CD4-positive, alpha-beta T cell (primary cell): ENCODE data around the gene ZNF12. TPM values are rescaled to one million over a fixed set of nuclear protein-coding genes. Genes with fewer than 3 reads are reported as not detected.
"Not testable (repeated sequence)": the region's sequence is repeated elsewhere in the genome, so short reads cannot be mapped to it uniquely, and the experiment has no call there.

Experiments used
- ATAC-seq: fragments of 200-7000 bp; cut with Tn5 transposase; one replicate; pipeline ENCODE4 v1.10.0; 2022; ENCODE audit warnings: mild to moderate bottlenecking; ENCODE audit not compliant: poor library complexity
- CTCF ChIA-PET: fragments of 350-600 bp; sonication (Branson Sonifier 250); formaldehyde crosslinking; loops from one replicate; lab custom pipeline; 2021; ENCODE audit warnings: antibody characterized with exemption, inconsistent platforms; lab: Charles Lee
- POLR2A ChIA-PET: fragments of 350-600 bp; sonication (Branson Sonifier 250); formaldehyde crosslinking; loops from one replicate; lab custom pipeline; 2021; ENCODE audit warnings: antibody characterized with exemption, inconsistent platforms; lab: Charles Lee
- DNase-seq, 14 experiments: peaks; one replicate each; pipeline ENCODE4 v3.0.0-alpha.2; 2013 to 2020; ENCODE audit warnings: mixed read lengths in 2 of 14
- H3K27ac ChIP-seq, 2 donors: one replicate each; pipeline versions ENCODE4 v1.5.1 to v1.7.0; 2013; ENCODE audit warnings: low read length in 2 of 2, low read depth in 1 of 2, mild to moderate bottlenecking in 1 of 2
- H3K27me3 ChIP-seq, 2 experiments: 1 replicate in 1 of 2; 2 replicates in 1 of 2; pipeline versions ENCODE4 v1.6.1 to v1.7.0; 2013; ENCODE audit warnings: low read length in 2 of 2, control low read depth in 1 of 2, mild to moderate bottlenecking in 1 of 2, moderate library complexity in 1 of 2; ENCODE audit not compliant: insufficient read depth in 2 of 2, control insufficient read depth in 1 of 2
- H3K36me3 ChIP-seq: one replicate; pipeline ENCODE4 v1.6.1; 2013; ENCODE audit warnings: low read length, control low read depth; ENCODE audit not compliant: insufficient read depth
- H3K4me1 ChIP-seq: one replicate; pipeline ENCODE4 v1.6.1; 2013; ENCODE audit warnings: low read length, control low read depth; ENCODE audit not compliant: insufficient read depth
- H3K4me3 ChIP-seq: one replicate; pipeline ENCODE4 v1.5.1; 2013; ENCODE audit warnings: mild to moderate bottlenecking, low read length, moderate library complexity
- H3K9me3 ChIP-seq, 2 experiments: 1 replicate in 1 of 2; 2 replicates in 1 of 2; pipeline versions ENCODE4 v1.6.1 to v1.7.0; 2013; ENCODE audit warnings: low read length in 2 of 2, mild to moderate bottlenecking in 2 of 2, control low read depth in 1 of 2, moderate library complexity in 1 of 2; ENCODE audit not compliant: control insufficient read depth in 1 of 2, insufficient read depth in 1 of 2
- H3K27ac Mint-ChIP-seq: one replicate; pipeline ENCODE4 v1.8.0; 2020; ENCODE audit warnings: mixed read lengths
- H3K27me3 Mint-ChIP-seq: one replicate; pipeline ENCODE4 v1.8.0; 2021; ENCODE audit warnings: mixed read lengths
- H3K36me3 Mint-ChIP-seq: one replicate; pipeline ENCODE4 v1.8.0; 2021; ENCODE audit warnings: low read depth, mixed read lengths
- H3K4me1 Mint-ChIP-seq: one replicate; pipeline ENCODE4 v1.8.0; 2021; ENCODE audit warnings: low read depth, mixed read lengths
- H3K4me3 Mint-ChIP-seq: one replicate; pipeline ENCODE4 v1.8.0; 2020; ENCODE audit warnings: mild to moderate bottlenecking, mixed read lengths
- H3K9me3 Mint-ChIP-seq: one replicate; pipeline ENCODE4 v1.8.0; 2020; ENCODE audit warnings: mixed read lengths
- intact Hi-C, 2 experiments: fragments of 100-400 bp; cut with DNase I in 1 of 2; cut with micrococcal nuclease in 1 of 2; formaldehyde crosslinking; loops; one replicate each; pipeline versions ENCODE4 v1.15.1 to v1.9.0; 2023 to 2025; cut with DNase I, micrococcal nuclease
- total RNA-seq, 174 experiments: library from RNA in 2 of 174; stranded (reverse) in 2 of 174; gene quantifications; one replicate each; pipeline ENCODE4 v1.2.3 and lab custom pipeline; 2021 to 2026
- TF ChIP-seq, protein P1 (sequence below): fragments of 200-600 bp; IDR thresholded peaks from one replicate; pipeline ENCODE4 v1.8.0; 2022; ENCODE audit warnings: antibody characterized with exemption, mild to moderate bottlenecking

The ZNF12 gene
- total RNA-seq, 2 experiments from 2014 or later, result 22.1 to 22.5 TPM

- POLR2A ChIA-PET, result interaction anchor here (0.6 kb wide), 1 partner anchor 24 kb away, joined by 4 read pairs; no protein-coding TSS in a partner anchor
- peaks cover 22% of the 10 kb centered on the region for H3K4me1 ChIP-seq
- Mint-ChIP-seq H3K27me3 (no peaks in the 10 kb centered on the region), H3K4me1 (peaks cover 21% of the 10 kb centered on the region), H3K9me3 (no peaks in the 10 kb centered on the region), H3K27ac (no peak overlapping the region), H3K4me3 (peak overlapping the region; percentile 62), H3K36me3 (peaks cover 26% of the 10 kb centered on the region)
- H3K9me3 ChIP-seq, result no peaks in the 10 kb centered on the region
- no peak overlapping the region for H3K27ac ChIP-seq
- H3K4me3 ChIP-seq, result no peak overlapping the region
- DNase-seq (no peak), ATAC-seq (no peak)
- intact Hi-C loops, result loop anchor here in 1 of 2 experiments (1.0 to 5.0 kb wide), 2 partner anchors 22 to 105 kb away; no protein-coding TSS in a partner anchor
- CTCF ChIA-PET, result no interaction called here
- TF ChIP-seq, protein P1, sequence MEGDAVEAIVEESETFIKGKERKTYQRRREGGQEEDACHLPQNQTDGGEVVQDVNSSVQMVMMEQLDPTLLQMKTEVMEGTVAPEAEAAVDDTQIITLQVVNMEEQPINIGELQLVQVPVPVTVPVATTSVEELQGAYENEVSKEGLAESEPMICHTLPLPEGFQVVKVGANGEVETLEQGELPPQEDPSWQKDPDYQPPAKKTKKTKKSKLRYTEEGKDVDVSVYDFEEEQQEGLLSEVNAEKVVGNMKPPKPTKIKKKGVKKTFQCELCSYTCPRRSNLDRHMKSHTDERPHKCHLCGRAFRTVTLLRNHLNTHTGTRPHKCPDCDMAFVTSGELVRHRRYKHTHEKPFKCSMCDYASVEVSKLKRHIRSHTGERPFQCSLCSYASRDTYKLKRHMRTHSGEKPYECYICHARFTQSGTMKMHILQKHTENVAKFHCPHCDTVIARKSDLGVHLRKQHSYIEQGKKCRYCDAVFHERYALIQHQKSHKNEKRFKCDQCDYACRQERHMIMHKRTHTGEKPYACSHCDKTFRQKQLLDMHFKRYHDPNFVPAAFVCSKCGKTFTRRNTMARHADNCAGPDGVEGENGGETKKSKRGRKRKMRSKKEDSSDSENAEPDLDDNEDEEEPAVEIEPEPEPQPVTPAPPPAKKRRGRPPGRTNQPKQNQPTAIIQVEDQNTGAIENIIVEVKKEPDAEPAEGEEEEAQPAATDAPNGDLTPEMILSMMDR, result no peak
- H3K36me3 ChIP-seq, result peaks cover 5% of the 10 kb centered on the region
- H3K27me3 ChIP-seq, result no peaks in the 10 kb centered on the region
These were observed 20.9 kb upstream of the ZNF12 start for GRCh38 chr7:6727663-6728062.

- H3K27ac ChIP-seq, H3K27me3 ChIP-seq, ATAC-seq, CTCF ChIA-PET, H3K9me3 ChIP-seq, H3K36me3 ChIP-seq, H3K27me3 Mint-ChIP-seq, H3K9me3 Mint-ChIP-seq, H3K27ac Mint-ChIP-seq, DNase-seq, H3K4me3 ChIP-seq, POLR2A ChIA-PET: not testable (repeated sequence)
- peaks cover 19% of the 10 kb centered on the region for H3K4me1 Mint-ChIP-seq
- peaks cover 20% of the 10 kb centered on the region for H3K4me1 ChIP-seq
- intact Hi-C loops, result loop anchor here in 1 of 2 experiments (5.0 kb wide), 1 partner anchor 106 kb away; no protein-coding TSS in a partner anchor
- H3K4me3 Mint-ChIP-seq, result peak overlapping the region; percentile 11
- H3K36me3 Mint-ChIP-seq, result peaks cover 18% of the 10 kb centered on the region
These were observed 19.6 kb upstream of the ZNF12 start for GRCh38 chr7:6726341-6726740.

DNA sequence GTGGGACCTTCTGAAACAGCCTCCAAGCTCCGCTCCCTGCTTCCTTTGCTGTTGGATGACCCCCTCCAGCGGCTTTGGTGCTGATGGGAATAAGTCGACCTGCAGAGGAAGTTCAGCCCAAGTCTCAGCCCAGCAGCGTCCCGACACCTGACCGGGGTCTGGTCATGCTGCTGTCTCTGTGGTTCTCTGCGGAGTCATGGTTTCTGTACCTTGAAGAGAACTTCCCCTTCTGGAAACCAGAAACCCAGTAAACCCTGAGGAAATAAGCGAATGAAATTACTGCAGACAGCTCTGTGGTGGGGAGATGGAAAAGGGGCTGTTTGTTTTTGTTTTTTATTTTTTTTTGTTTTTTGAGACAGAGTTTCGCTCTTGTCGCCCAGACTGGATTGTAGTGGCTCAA lies 18.3 kb upstream of the ZNF12 start:
- Mint-ChIP-seq H3K27me3 (no peaks in the 10 kb centered on the region), H3K4me3 (no peak overlapping the region), H3K9me3 (no peaks in the 10 kb centered on the region), H3K4me1 (peaks cover 6% of the 10 kb centered on the region), H3K36me3 (peaks cover 6% of the 10 kb centered on the region), H3K27ac (no peak overlapping the region)
- CTCF ChIA-PET, result no interaction called here
- Histone ChIP-seq H3K27me3 (no peaks in the 10 kb centered on the region), H3K9me3 (no peaks in the 10 kb centered on the region), H3K36me3 (no peaks in the 10 kb centered on the region), H3K27ac (no peak overlapping the region), H3K4me1 (peaks cover 7% of the 10 kb centered on the region), H3K4me3 (no peak overlapping the region)
- intact Hi-C loops, result loop anchor here in 1 of 2 experiments (5.0 kb wide), 1 partner anchor 107 kb away; no protein-coding TSS in a partner anchor
- TF ChIP-seq, protein P1, result no peak
- DNase-seq (peak in 3 of 14 experiments; percentile 11 to 34 (median 26)), ATAC-seq (no peak)
- POLR2A ChIA-PET, result no interaction called here

DNA sequence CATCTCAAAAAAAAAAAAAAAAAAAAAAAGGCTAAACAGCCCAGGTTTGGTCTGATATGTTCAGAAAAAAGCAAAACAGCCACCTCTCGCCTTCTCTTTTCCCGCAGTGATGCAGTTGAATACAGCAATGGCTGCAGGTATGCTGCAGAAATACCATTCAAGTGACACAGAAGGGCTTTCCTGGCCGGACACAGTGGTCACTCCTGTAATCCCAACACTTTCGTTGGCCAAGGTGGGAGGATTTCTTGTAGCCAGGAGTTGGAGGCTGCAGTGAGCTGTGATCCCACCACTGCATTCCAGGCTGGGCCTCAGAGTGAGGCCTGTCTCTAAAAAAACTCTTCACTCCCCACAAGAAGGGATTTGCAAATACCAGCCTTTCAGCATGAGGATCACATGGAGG lies 17.6 kb upstream of the ZNF12 start:
- intact Hi-C loops, H3K27me3 ChIP-seq, H3K9me3 Mint-ChIP-seq, H3K4me3 ChIP-seq, H3K36me3 Mint-ChIP-seq, H3K27ac ChIP-seq, POLR2A ChIA-PET, ATAC-seq, H3K4me3 Mint-ChIP-seq, H3K4me1 ChIP-seq, H3K9me3 ChIP-seq, H3K27ac Mint-ChIP-seq, CTCF ChIA-PET, H3K27me3 Mint-ChIP-seq, H3K4me1 Mint-ChIP-seq, H3K36me3 ChIP-seq, DNase-seq: not testable (repeated sequence)
